HepG2 (cell line): ENCODE data around the gene FAM124B. TPM values are rescaled to one million over a fixed set of nuclear protein-coding genes. Genes with fewer than 3 reads are reported as not detected.

ENCODE experiments used
- ATAC-seq: fragments of 200-7000 bp; cut with Tn5 transposase; 3 replicates; pipeline ENCODE4 v1.9.1; 2020; ENCODE audit warnings: mild to moderate bottlenecking, moderate library complexity
- BruUV-seq: library from RNA; stranded (reverse); fragments of 400-500 nt; replicated peaks from 2 replicates; lab custom pipeline; 2021; lab: Mats Ljungman, UMichigan
- CTCF ChIA-PET: fragments of 300-600 bp; formaldehyde crosslinking; extraction: SDS; loops from one replicate; lab custom pipeline; 2021; ENCODE audit warnings: low total read pairs, inconsistent platforms, low intra/inter-chr PET ratio; lab: Yijun Ruan, JAX
- POLR2A ChIA-PET: fragments of 350-600 bp; sonication (Branson Sonifier 250); formaldehyde crosslinking; loops from one replicate; lab custom pipeline; 2020; ENCODE audit warnings: antibody characterized with exemption, inconsistent platforms; lab: Yijun Ruan, JAX
- DNase-seq: peaks from one replicate; pipeline ENCODE4 v3.0.0-alpha.2; 2015; ENCODE audit warnings: low spot score
- FAIRE-seq: peaks from 3 replicates; lab custom pipeline; 2011; peaks lifted over from hg19 to GRCh38; lab: Jason Lieb, UNC
- H2AFZ ChIP-seq: one replicate; pipeline ENCODE4 v1.6.1; 2011; ENCODE audit warnings: low read length, inconsistent platforms
- H3K27ac ChIP-seq: fragments of 300-600 bp; 3 replicates; pipeline ENCODE4 v1.8.0; 2011; ENCODE audit warnings: mixed run types, mild to moderate bottlenecking, mixed read lengths, low read length, inconsistent platforms; ENCODE audit not compliant: insufficient read depth; ENCODE audit errors: extremely low read length
- H3K27me3 ChIP-seq, 2 experiments: fragments of 200-600 bp in 1 of 2; 2 replicates in 1 of 2; 3 replicates in 1 of 2; pipeline versions ENCODE4 v1.6.0 to v1.8.0; 2011; ENCODE audit warnings: low read length in 2 of 2, mild to moderate bottlenecking in 2 of 2, moderate library complexity in 2 of 2, inconsistent platforms in 1 of 2; ENCODE audit not compliant: insufficient read depth in 2 of 2, control insufficient read depth in 1 of 2
- H3K36me3 ChIP-seq, 2 experiments: fragments of 200-600 bp in 1 of 2; replicated peaks in 1 of 2; 2 replicates in 1 of 2; 3 replicates in 1 of 2; pipeline versions ENCODE4 v1.5.1 to v1.8.0; 2011; ENCODE audit warnings: low read length in 2 of 2, inconsistent platforms in 1 of 2; ENCODE audit not compliant: insufficient read depth in 2 of 2, control insufficient read depth in 1 of 2
- H3K4me1 ChIP-seq: 2 replicates; pipeline ENCODE4 v1.5.1; 2012; ENCODE audit warnings: low read length, inconsistent platforms; ENCODE audit not compliant: insufficient read depth
- H3K4me2 ChIP-seq: 2 replicates; pipeline ENCODE4 v1.6.0; 2011; ENCODE audit warnings: low read depth, low read length, inconsistent platforms
- H3K4me3 ChIP-seq, 3 experiments: fragments of 200-600 bp in 1 of 3; sonication (generic), shearing (Covaris generic) in 1 of 3; replicated peaks in 1 of 3; 2 replicates each; pipeline ENCODE4 v1.5.1; 2011 to 2016; ENCODE audit warnings: low read length in 3 of 3, inconsistent platforms in 2 of 3, low read depth in 2 of 3, mild to moderate bottlenecking in 2 of 3, control low read depth in 1 of 3, mixed read lengths in 1 of 3; ENCODE audit not compliant: insufficient read depth in 1 of 3
- H3K79me2 ChIP-seq: one replicate; pipeline ENCODE4 v1.6.1; 2011; ENCODE audit warnings: low read length, inconsistent platforms; ENCODE audit not compliant: insufficient read depth
- H3K9ac ChIP-seq: 2 replicates; pipeline ENCODE4 v1.6.0; 2011; ENCODE audit warnings: mild to moderate bottlenecking, low read depth, low read length, inconsistent platforms; ENCODE audit not compliant: insufficient read depth
- H3K9me3 ChIP-seq: 2 replicates; pipeline ENCODE4 v1.5.1; 2012; ENCODE audit warnings: mild to moderate bottlenecking, low read length
- H4K20me1 ChIP-seq: 2 replicates; pipeline ENCODE4 v1.6.0; 2011; ENCODE audit warnings: inconsistent platforms, mild to moderate bottlenecking, low read length, moderate library complexity; ENCODE audit not compliant: insufficient read depth
- ASH2L ChIP-seq: fragments of 300-600, 200-600 bp; sonication (generic); IDR thresholded peaks from 2 replicates; pipeline ENCODE4 v1.7.0; 2017; ENCODE audit warnings: low read depth, mild to moderate bottlenecking, moderate library complexity, mixed read lengths, low read length; ENCODE audit not compliant: insufficient read length
- CBX5 ChIP-seq: sonication (generic); formaldehyde crosslinking; IDR thresholded peaks from 2 replicates; pipeline ENCODE4 v1.4.0; 2020; ENCODE audit warnings: missing genetic modification reagents, borderline replicate concordance
- CREB1 ChIP-seq, 2 experiments: fragments of 450-650 bp in 1 of 2; IDR thresholded peaks; 2 replicates each; pipeline ENCODE4 v1.6.1; 2016 to 2017; ENCODE audit warnings: control low read depth in 1 of 2, mild to moderate bottlenecking in 1 of 2, missing compliant biosample characterization in 1 of 2, missing genetic modification characterization in 1 of 2
- ELF3 ChIP-seq: IDR thresholded peaks from 2 replicates; pipeline ENCODE4 v1.6.1; 2016; ENCODE audit warnings: missing genetic modification reagents, missing compliant biosample characterization
- FOSL2 ChIP-seq: sonication (generic); formaldehyde crosslinking; IDR thresholded peaks from 2 replicates; pipeline ENCODE4 v1.4.0; 2020; ENCODE audit warnings: missing genetic modification reagents
- FOXO1 ChIP-seq: sonication (generic); formaldehyde crosslinking; IDR thresholded peaks from 2 replicates; pipeline ENCODE4 v1.4.0; 2020; ENCODE audit warnings: missing genetic modification reagents
- KMT2B ChIP-seq: IDR thresholded peaks from 2 replicates; pipeline ENCODE4 v1.6.1; 2016; ENCODE audit warnings: missing genetic modification reagents, missing compliant biosample characterization
- MXI1 ChIP-seq: IDR thresholded peaks from 3 replicates; pipeline ENCODE4 v1.6.1; 2012; ENCODE audit warnings: low read depth, low read length, inconsistent platforms, borderline replicate concordance
- NFYC ChIP-seq: IDR thresholded peaks from 2 replicates; pipeline ENCODE4 v1.6.1; 2016; ENCODE audit warnings: missing genetic modification reagents, missing compliant biosample characterization
- NR3C1 ChIP-seq: sonication (generic); formaldehyde crosslinking; IDR thresholded peaks from 2 replicates; pipeline ENCODE4 v1.4.0; 2020; ENCODE audit warnings: missing genetic modification reagents
- PHF20 ChIP-seq: sonication (generic); formaldehyde crosslinking; IDR thresholded peaks from 2 replicates; pipeline ENCODE4 v1.5.0; 2020; ENCODE audit warnings: mild to moderate bottlenecking, missing genetic modification reagents
- SRSF1 ChIP-seq: fragments of 200-400 bp; formaldehyde crosslinking; optimal IDR thresholded peaks from 2 replicates; pipeline ENCODE3; 2017; ENCODE audit warnings: mild to moderate bottlenecking, low read depth, low read length, moderate library complexity
- ZNF12 ChIP-seq: sonication (generic); formaldehyde crosslinking; IDR thresholded peaks from 2 replicates; pipeline ENCODE4 v1.5.0; 2020; ENCODE audit warnings: missing genetic modification reagents
- ZNF530 ChIP-seq: sonication (generic); formaldehyde crosslinking; IDR thresholded peaks from 2 replicates; pipeline ENCODE4 v1.5.0; 2020; ENCODE audit warnings: low read depth, mild to moderate bottlenecking, missing genetic modification reagents
- ZNF543 ChIP-seq: sonication (generic); formaldehyde crosslinking; IDR thresholded peaks from 2 replicates; pipeline ENCODE4 v1.4.0; 2020; ENCODE audit warnings: mild to moderate bottlenecking, missing genetic modification reagents
- ZNF577 ChIP-seq: sonication (generic); formaldehyde crosslinking; IDR thresholded peaks from 2 replicates; pipeline ENCODE4 v1.4.0; 2020; ENCODE audit warnings: mild to moderate bottlenecking, low read depth, missing genetic modification reagents, borderline replicate concordance
- ZNF883 ChIP-seq: sonication (generic); formaldehyde crosslinking; IDR thresholded peaks from 2 replicates; pipeline ENCODE4 v1.5.1; 2020; ENCODE audit warnings: mild to moderate bottlenecking, missing genetic modification reagents; ENCODE audit errors: not compliant biosample characterization
- WGBS: methylation state at CpG from one replicate; pipeline ENCODE4 v1.1.6; 2017; ENCODE audit warnings: low lambda C conversion rate; 5-methylcytosine and 5-hydroxymethylcytosine counted together
- in situ Hi-C: cut with HindIII; loops from 2 replicates; pipeline ENCODE4 v1.10.0; 2017; ENCODE audit warnings: low pct_unique_long_range_greater_than_20kb; ENCODE audit not compliant: extremely low pct_ligation_motif_present
- intact Hi-C: fragments of 100-400 bp; cut with micrococcal nuclease; formaldehyde crosslinking; loops from one replicate; pipeline ENCODE4 v1.10.0; 2022; ENCODE audit not compliant: unreplicated experiment
- polyA plus RNA-seq, 8 experiments: library from polyadenylated mRNA; depleted of rRNA in 3 of 8; stranded (reverse) in 7 of 8; unstranded in 1 of 8; fragments of >200 nt; fragmentation: Illumina TruSeq in 4 of 8; extraction: Trizol in 4 of 8; gene quantifications; 2 replicates each; pipeline versions ENCODE4 v1.2.1 to v1.2.3, GENCODE V29; 2011 to 2016; ENCODE audit warnings: low read depth in 4 of 8, missing spikeins in 1 of 8, mixed read lengths in 1 of 8; ENCODE audit not compliant: insufficient read depth in 1 of 8
- total RNA-seq, 5 experiments: library from RNA; depleted of rRNA; stranded (reverse); fragments of >200 nt; fragmentation: Illumina TruSeq; extraction: Trizol; gene quantifications; 2 replicates each; pipeline ENCODE4 v1.2.3, GENCODE V29; 2016; ENCODE audit warnings: low read depth in 1 of 5
- TF ChIP-seq, protein P1 (sequence below): sonication (generic); formaldehyde crosslinking; IDR thresholded peaks from 2 replicates; pipeline ENCODE4 v1.9.0; 2021; ENCODE audit warnings: missing genetic modification reagents, mild to moderate bottlenecking, borderline replicate concordance
- TF ChIP-seq, protein P2 (sequence below): sonication (generic); formaldehyde crosslinking; IDR thresholded peaks from 2 replicates; pipeline ENCODE4 v1.4.0; 2020; ENCODE audit warnings: missing genetic modification reagents

The FAM124B gene
- total and polyA plus RNA-seq, 2 of the 13 experiments (the other 11 are each of a cell fraction or from before 2014, with no cell fraction given): not detected

DNA sequence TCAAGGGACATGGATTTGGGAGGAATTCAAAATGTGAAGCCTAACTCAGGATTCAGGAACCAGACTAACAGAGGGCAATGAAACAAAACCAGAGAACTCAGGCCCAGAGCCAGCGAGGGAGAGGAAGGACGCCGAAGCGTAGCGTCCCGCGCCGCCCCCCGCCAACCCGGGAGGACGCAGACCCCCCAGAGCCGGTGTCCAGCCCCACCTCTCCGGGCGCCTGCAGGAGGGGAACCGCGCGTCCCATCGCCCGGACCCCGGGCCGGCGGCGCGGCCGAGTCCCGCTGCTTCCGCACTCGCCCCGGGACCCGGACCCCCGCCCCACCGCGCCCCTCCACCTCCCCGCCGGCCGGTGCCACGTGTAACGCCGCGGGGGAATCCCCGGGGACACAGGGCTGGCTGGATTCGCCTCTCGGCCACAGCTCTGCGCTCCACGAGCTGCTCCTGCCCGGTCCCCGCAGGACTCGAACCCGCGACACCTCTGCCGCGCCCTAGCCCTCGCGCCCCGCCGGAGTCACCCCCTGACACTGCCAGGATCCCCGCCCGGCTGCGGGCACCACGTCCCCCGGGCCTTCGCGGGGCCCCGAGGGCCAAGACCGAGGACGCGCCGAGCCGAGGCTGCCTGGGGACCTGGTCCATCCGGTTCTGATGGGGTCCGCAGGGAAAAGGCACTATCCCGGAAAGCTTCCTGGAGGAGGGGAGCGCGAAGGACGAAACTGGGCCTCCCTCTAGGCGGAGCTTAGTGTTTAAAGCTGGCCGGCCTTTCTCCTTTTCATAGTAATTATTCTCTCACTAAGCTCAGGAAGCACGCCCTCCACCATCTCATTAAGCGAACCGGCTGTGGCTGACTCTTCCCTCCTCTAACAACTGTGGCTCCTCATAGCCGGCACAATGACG lies 40.4 kb upstream of the FAM124B start (continued):
- TF ChIP-seq KMT2B (CRISPR knock-in tag): no peak
- TF ChIP-seq NR3C1: no peak
- TF ChIP-seq NFYC: no peak
- TF ChIP-seq ZNF883 (CRISPR knock-in tag): peak; percentile 37
- 0 out of 2 replicates have a peak, but pooled peaks have one; percentile 45 for TF ChIP-seq ZNF543
- TF ChIP-seq CREB1 (IDR thresholded peaks at IDR 0.05): no peak
- TF ChIP-seq CREB1 (CRISPR knock-in tag; IDR thresholded peaks at IDR 0.05): no peak

DNA sequence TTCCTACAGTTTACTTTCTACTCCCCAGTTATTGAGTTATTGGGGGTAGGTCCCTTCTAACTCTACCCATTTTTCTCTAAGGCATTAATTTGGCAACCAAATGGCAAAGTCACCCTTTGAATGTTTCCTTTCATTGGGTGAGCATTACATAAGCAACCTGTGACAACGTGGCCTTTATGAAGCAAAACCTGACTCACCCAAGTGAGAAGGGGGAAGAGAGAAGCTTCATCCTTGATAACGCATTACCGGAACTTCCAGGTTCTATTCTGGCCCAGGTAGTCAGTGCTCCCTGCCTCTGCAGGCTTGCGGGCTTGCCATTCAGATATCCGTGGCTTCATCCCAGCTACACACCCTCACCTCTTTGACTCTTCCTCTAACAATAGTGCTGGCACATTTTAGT lies 39.1 kb upstream of the FAM124B start:
- H3K4me3 ChIP-seq: no peak overlapping the region
- peaks cover 13% of the 10 kb centered on the region; the same call in 1 of the 2 replicates for H3K4me1 ChIP-seq
- no peak overlapping the region for H3K27ac ChIP-seq
- peak; percentile 14 for DNase-seq
- H3K4me2 ChIP-seq: no peak overlapping the region
- H3K36me3 ChIP-seq: no peaks in the 10 kb centered on the region
- FAIRE-seq: no peak
- intact Hi-C loops (no loop called here), in situ Hi-C loops (loop anchor here (5.0 kb wide), 1 partner anchor 84 kb away; no protein-coding TSS in a partner anchor)
- no peak overlapping the region for H3K9ac ChIP-seq
- H3K9me3 ChIP-seq: no peaks in the 10 kb centered on the region
- peaks cover 3 to 28% of the 10 kb centered on the region in 2 experiments; a peak in 4 of 5 replicates for H3K27me3 ChIP-seq
- no TSS peak for BruUV-seq
- ATAC-seq: peak; percentile 7; the same call in 2 of the 3 replicates
- no peaks in the 10 kb centered on the region for H4K20me1 ChIP-seq
- TF ChIP-seq CBX5 (CRISPR knock-in tag): no peak
- TF ChIP-seq MXI1: no peak
- TF ChIP-seq ASH2L: no peak
- 0 out of 2 replicates have a peak, but pooled peaks have one; percentile 16 for TF ChIP-seq ELF3 (CRISPR knock-in tag)
- TF ChIP-seq, protein P1, sequence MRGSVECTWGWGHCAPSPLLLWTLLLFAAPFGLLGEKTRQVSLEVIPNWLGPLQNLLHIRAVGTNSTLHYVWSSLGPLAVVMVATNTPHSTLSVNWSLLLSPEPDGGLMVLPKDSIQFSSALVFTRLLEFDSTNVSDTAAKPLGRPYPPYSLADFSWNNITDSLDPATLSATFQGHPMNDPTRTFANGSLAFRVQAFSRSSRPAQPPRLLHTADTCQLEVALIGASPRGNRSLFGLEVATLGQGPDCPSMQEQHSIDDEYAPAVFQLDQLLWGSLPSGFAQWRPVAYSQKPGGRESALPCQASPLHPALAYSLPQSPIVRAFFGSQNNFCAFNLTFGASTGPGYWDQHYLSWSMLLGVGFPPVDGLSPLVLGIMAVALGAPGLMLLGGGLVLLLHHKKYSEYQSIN (CRISPR knock-in tag): no peak
- TF ChIP-seq FOXO1 (CRISPR knock-in tag): no peak
- TF ChIP-seq PHF20 (CRISPR knock-in tag): no peak
- TF ChIP-seq FOSL2 (CRISPR knock-in tag): peak; percentile 47; the same call in 1 of the 2 replicates
- TF ChIP-seq ZNF577: no peak
- TF ChIP-seq SRSF1: no peak
- TF ChIP-seq ZNF530: no peak
- 0 out of 2 replicates have a peak, but pooled peaks have one; percentile 44 for TF ChIP-seq ZNF12 (CRISPR knock-in tag)
- TF ChIP-seq, protein P2, sequence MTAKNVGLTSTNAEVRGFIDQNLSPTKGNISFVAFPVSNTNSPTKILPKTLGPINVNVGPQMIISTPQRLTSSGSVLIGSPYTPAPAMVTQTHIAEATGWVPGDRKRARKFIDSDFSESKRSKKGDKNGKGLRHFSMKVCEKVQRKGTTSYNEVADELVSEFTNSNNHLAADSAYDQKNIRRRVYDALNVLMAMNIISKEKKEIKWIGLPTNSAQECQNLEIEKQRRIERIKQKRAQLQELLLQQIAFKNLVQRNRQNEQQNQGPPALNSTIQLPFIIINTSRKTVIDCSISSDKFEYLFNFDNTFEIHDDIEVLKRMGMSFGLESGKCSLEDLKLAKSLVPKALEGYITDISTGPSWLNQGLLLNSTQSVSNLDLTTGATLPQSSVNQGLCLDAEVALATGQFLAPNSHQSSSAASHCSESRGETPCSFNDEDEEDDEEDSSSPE: no peak
- H2AFZ ChIP-seq: no peak overlapping the region
- POLR2A ChIA-PET: no interaction called here
- CTCF ChIA-PET: no interaction called here
- H3K79me2 ChIP-seq: no peaks in the 10 kb centered on the region
- WGBS: 19% methylated on average over 5 of the region's 5 CpGs
